ENCODE data around the gene FXYD5.

Gene FXYD5

GRCh38 chr19:35136977-35137702 is 17.4 kb upstream of the FXYD5 start:
- no peaks in the 10 kb centered on the region for H3K9me3 Mint-ChIP-seq
- DNase-seq: no peak
- H3K27ac Mint-ChIP-seq: no peak overlapping the region
- peaks cover 18% of the 10 kb centered on the region for H3K4me1 Mint-ChIP-seq
- no peaks in the 10 kb centered on the region for H3K36me3 Mint-ChIP-seq
- H3K4me3 Mint-ChIP-seq: no peak overlapping the region
- CTCF ChIA-PET: interaction anchor here (0.8 to 4.7 kb wide), 8 partner anchors 13 to 94 kb away, joined by 3 to 39 read pairs (median 6); partner anchors contain the start of gene FXYD3
- peaks cover 39% of the 10 kb centered on the region for H3K27me3 Mint-ChIP-seq

DNA sequence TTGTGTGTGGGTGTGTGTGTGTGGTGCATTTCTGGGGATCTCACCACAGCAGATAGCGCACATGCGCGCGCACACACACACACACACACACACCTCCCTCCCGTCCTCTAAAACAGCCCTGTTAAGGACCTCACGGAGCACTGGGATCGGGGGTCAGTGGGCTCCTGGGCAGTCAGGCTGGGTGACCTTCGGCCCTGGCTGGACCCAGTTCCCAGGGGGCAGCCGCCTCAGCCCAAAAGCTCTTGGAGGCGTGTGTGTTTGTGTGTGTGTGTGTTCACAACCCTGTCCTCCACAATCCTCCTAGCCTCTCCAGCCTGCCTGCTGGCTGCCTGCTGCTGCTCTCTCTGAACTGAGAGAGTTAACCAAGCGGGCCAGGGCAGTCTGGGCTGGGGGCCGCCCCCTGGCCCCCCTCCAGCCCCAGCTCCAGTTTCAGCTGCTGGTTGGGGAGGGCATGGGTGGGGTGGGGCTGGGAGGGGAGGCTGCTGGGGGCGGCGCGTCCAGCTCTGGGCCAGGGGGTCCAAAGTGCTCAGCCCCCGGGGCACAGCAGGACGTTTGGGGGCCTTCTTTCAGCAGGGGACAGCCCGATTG is 16.1 kb upstream of the FXYD5 start, which contains the start of gene FXYD1:
Gene FXYD1, plus strand, starts transcription at position 520 of the 588 bp plus-strand sequence. CDS start 1,256 bp downstream, outside the sequence.
- H3K4me3 Mint-ChIP-seq: no peak within 1 kb of the TSS
- CTCF ChIA-PET: interaction anchor here (3.6 to 4.7 kb wide), 2 partner anchors 71 to 95 kb away, joined by 19 to 39 read pairs; no protein-coding TSS in a partner anchor
- no peaks in the 10 kb centered on the region for H3K36me3 Mint-ChIP-seq
- no peaks in the 10 kb centered on the region for H3K9me3 Mint-ChIP-seq
- peaks cover 27% of the 10 kb centered on the region for H3K4me1 Mint-ChIP-seq
- DNase-seq: no peak
- no peak within 1 kb of the TSS for H3K27ac Mint-ChIP-seq
- H3K27me3 Mint-ChIP-seq: peaks cover 51% of the 10 kb centered on the region

DNA sequence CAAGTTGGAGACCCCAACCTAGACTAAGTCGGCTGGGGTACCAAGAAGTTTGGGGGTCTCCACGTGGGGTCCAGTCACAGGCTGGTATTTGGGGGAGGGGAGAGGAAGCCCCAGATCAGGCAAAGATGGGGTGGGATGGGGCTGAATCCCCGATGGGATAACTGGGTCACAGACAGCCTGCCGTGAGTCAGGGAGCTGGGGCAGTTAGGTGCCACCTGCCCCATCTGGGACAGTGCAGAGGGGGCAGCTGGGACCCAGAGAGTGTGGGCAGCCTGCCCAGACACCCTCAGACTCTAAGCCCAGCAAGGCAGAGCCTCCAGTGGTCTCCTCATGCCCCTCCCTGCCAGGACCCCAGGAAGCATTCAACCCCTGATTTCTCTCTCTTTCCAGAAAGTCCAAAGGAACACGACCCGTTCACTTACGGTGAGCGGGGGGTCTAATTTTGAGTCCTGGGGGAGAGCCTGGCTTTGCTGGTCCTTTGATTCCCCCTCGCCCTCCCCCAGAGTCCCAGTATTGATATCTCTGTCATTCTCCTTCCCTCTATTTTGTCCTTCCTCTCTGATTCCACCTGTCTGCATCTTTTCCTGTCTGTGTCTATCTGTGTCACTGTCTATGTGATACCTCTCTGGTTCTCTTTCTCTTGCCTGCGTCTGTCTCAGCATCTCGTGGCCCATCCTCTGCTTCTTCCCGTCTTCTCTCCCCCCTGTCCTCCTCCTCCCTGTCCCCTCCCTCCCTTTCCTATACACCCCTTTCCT is 14.2 kb upstream of the FXYD5 start:
- peaks cover 70% of the 10 kb centered on the region for H3K27me3 Mint-ChIP-seq
- CTCF ChIA-PET: interaction anchor here (0.6 to 5.9 kb wide), 10 partner anchors 12 to 193 kb away, joined by 3 to 50 read pairs (median 8); partner anchors contain the start of genes FXYD5 and USF2
- no peak overlapping the region for H3K27ac Mint-ChIP-seq
- no peak for DNase-seq
- H3K9me3 Mint-ChIP-seq: no peaks in the 10 kb centered on the region
- no peak overlapping the region for H3K4me3 Mint-ChIP-seq
- H3K36me3 Mint-ChIP-seq: no peaks in the 10 kb centered on the region
- H3K4me1 Mint-ChIP-seq: peaks cover 44% of the 10 kb centered on the region

DNA sequence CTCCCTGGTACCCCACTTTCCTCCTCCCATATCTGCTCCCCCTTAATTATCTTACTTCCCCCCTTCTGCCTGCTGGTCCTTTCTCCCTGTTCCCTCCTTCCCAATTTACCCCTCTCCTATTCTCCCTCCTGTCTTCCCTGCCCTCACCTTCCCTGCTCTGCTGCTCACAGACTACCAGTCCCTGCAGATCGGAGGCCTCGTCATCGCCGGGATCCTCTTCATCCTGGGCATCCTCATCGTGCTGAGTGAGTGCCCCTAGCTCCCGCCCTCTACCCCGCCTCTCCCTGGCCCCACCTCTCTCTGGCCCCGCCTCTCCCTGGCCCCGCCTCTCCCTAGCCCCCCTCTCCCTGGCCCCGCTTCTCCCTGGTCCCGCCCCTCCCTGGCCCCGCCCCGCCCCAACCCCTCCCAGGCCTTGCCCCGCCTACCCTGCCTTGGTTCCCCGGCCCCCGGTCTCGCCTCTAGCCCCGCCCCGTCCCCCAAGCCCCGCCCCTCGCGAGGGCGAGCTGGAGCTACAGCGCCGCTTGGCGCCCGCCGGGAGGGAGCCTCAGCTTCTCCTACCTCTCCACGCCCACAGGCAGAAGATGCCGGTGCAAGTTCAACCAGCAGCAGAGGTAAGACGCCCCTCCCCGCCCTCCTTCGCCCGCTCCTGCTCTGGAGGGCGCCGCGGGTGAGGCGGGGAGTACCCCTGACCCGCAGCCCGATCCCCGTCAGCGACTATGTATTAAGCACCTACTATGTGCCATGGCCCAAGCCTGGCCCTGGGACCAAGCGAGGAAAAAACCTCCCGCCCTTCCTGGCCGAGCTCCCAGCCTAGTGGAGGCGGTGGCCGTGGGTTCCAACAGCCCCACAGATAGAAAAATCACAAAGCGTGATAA is 13.3 kb upstream of the FXYD5 start:
- DNase-seq: peak; percentile 97
- H3K27ac Mint-ChIP-seq: peak overlapping the region; percentile 91
- CTCF ChIA-PET: interaction anchor here (0.6 to 5.9 kb wide), 34 partner anchors 9 to 354 kb away, joined by 3 to 50 read pairs (median 5); partner anchors contain the start of genes FXYD5, HAMP and USF2
- peak overlapping the region; percentile 78 for H3K4me3 Mint-ChIP-seq
- H3K9me3 Mint-ChIP-seq: no peaks in the 10 kb centered on the region
- peaks cover 41% of the 10 kb centered on the region for H3K4me1 Mint-ChIP-seq
- H3K27me3 Mint-ChIP-seq: peaks cover 66% of the 10 kb centered on the region
- H3K36me3 Mint-ChIP-seq: no peaks in the 10 kb centered on the region

DNA sequence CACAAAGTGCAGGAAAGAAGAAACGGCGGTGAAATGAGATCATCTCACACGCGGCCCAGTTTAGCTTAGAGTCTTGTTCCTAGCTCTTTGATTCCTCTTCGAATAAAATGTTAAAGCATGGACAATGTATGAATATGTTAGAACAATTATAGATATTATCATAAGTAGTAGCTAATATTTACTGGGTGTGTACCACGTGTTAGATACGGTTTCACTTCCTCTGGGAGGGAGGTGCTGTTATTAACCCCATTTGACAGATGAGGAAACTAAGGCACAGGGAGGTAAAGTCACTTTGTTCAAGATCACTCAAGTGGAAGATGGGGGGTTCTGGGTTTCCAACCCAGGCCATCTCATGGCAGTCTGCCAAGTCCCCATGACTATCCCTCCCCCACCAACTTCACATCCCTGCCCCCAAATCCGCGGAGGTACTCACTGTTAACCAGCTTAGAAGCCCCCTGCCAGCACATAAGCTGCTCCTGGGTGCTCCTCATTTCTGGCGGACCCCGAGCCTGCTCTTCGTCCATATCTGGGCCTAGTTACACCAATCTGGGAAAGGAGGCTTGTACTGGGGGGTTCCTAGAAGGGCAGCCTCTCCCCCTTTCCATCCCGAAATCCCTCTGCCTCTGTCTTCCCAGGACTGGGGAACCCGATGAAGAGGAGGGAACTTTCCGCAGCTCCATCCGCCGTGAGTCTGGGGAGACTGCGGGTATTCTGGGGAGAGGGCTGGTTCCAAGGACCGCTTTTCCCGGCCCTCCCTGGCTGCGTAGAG is 12.5 kb upstream of the FXYD5 start:
- CTCF ChIA-PET: interaction anchor here (0.8 to 5.9 kb wide), 35 partner anchors 8 to 354 kb away, joined by 3 to 50 read pairs (median 5); partner anchors contain the start of genes FXYD5, HAMP and USF2
- H3K9me3 Mint-ChIP-seq: no peaks in the 10 kb centered on the region
- peaks cover 62% of the 10 kb centered on the region for H3K27me3 Mint-ChIP-seq
- H3K36me3 Mint-ChIP-seq: peaks cover 6% of the 10 kb centered on the region
- peak overlapping the region; percentile 91 for H3K27ac Mint-ChIP-seq
- H3K4me3 Mint-ChIP-seq: peak overlapping the region; percentile 78
- peaks cover 45% of the 10 kb centered on the region for H3K4me1 Mint-ChIP-seq
- DNase-seq: no peak

DNA sequence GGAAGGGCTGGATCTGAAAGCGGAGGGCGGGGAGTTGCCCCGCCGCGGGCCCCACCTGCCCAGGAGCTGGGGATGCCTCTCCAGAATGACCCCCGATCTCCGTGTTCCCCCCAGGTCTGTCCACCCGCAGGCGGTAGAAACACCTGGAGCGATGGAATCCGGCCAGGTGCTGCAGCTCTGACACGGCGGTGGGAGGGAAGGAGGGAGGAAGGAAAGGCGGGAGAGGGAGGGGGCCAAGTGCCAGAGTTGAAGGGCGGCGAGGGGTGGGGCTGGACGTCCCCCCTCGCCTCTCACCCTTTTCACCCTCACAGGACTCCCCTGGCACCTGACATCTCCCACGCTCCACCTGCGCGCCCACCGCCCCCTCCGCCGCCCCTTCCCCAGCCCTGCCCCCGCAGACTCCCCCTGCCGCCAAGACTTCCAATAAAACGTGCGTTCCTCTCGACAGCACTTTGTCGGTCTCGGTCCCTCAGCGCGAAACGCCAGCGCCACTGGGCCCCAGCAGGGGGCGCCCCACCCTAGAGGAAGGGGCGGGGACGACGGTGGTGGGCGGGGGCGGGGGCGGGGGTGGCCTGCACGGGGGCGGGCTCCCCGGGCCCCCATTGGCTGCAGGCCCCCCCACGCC is 11.8 kb upstream of the FXYD5 start:
- Mint-ChIP-seq H3K4me1 (peaks cover 45% of the 10 kb centered on the region), H3K9me3 (no peaks in the 10 kb centered on the region), H3K36me3 (peaks cover 13% of the 10 kb centered on the region), H3K27ac (no peak overlapping the region), H3K4me3 (peak overlapping the region; percentile 78), H3K27me3 (peaks cover 56% of the 10 kb centered on the region)
- DNase-seq: peak; percentile 78
- CTCF ChIA-PET: interaction anchor here (0.8 to 5.9 kb wide), 18 partner anchors 10 to 204 kb away, joined by 3 to 50 read pairs (median 6); partner anchors contain the start of genes FXYD5 and USF2

GRCh38 chr19:35143231-35143715 is 11.3 kb upstream of the FXYD5 start, which contains the start of gene FXYD7:
Gene FXYD7, plus strand, starts transcription at chr19:35143255. Its CDS starts 79 bp downstream, at chr19:35143334.
- peak; percentile 46 for DNase-seq
- Mint-ChIP-seq H3K36me3 (peaks cover 14% of the 10 kb centered on the region), H3K4me1 (peaks cover 45% of the 10 kb centered on the region), H3K27me3 (peaks cover 54% of the 10 kb centered on the region), H3K27ac (no peak within 1 kb of the TSS), H3K9me3 (no peaks in the 10 kb centered on the region), H3K4me3 (peak within 1 kb of the TSS; percentile 78)
- CTCF ChIA-PET: interaction anchor here (0.6 to 5.9 kb wide), 3 partner anchors 10 to 84 kb away, joined by 3 to 50 read pairs (median 44); partner anchors contain the start of gene FXYD5

DNA sequence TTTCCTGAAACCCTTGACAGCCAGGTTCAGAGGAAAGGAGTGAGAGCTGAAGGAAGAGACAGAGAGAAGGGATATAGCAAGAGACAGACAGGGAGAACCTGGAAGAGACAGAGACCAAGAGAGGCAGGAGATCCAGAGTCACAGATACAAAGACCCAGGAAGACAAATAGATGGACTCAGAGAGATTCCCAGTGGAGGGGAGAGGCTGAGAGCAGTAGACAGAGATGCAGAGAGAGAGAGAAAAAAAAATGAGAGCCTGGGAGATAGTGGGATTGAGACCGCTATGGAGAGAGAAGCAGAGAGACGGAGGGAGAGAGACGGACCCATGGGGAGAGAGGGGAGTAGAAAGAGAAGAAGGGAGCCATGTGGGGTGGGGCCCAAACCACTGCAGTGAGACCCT is 10.7 kb upstream of the FXYD5 start:
- CTCF ChIA-PET: interaction anchor here (0.6 to 5.9 kb wide), 3 partner anchors 9 to 83 kb away, joined by 3 to 50 read pairs (median 44); partner anchors contain the start of gene FXYD5
- no peak overlapping the region for H3K27ac Mint-ChIP-seq
- H3K9me3 Mint-ChIP-seq: no peaks in the 10 kb centered on the region
- peaks cover 53% of the 10 kb centered on the region for H3K27me3 Mint-ChIP-seq
- DNase-seq: no peak
- peak overlapping the region; percentile 46 for H3K4me3 Mint-ChIP-seq
- peaks cover 45% of the 10 kb centered on the region for H3K4me1 Mint-ChIP-seq
- peaks cover 16% of the 10 kb centered on the region for H3K36me3 Mint-ChIP-seq

DNA sequence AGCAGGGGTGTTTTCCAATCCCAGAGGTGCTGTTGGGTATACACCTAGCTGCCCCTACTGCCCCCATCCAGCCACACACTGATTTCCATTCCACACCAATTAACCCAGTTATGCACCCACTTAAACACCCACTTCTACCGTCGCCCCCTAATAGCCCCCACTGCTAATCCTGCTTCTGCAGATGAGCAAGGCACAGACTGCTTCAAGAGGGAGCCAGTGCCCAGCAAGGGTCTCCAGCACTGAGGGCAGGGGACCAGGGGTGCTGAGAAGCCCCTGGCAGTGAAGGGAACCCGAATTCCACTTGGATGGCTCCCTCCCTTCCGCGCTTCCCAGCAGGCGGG is 10.3 kb upstream of the FXYD5 start:
- H3K9me3 Mint-ChIP-seq: no peaks in the 10 kb centered on the region
- no peak for DNase-seq
- peak overlapping the region; percentile 46 for H3K4me3 Mint-ChIP-seq
- peaks cover 53% of the 10 kb centered on the region for H3K27me3 Mint-ChIP-seq
- peaks cover 45% of the 10 kb centered on the region for H3K4me1 Mint-ChIP-seq
- CTCF ChIA-PET: interaction anchor here (1.6 to 5.9 kb wide), 2 partner anchors 9 to 19 kb away, joined by 5 to 50 read pairs; partner anchors contain the start of gene FXYD5
- peaks cover 19% of the 10 kb centered on the region for H3K36me3 Mint-ChIP-seq
- H3K27ac Mint-ChIP-seq: no peak overlapping the region

DNA sequence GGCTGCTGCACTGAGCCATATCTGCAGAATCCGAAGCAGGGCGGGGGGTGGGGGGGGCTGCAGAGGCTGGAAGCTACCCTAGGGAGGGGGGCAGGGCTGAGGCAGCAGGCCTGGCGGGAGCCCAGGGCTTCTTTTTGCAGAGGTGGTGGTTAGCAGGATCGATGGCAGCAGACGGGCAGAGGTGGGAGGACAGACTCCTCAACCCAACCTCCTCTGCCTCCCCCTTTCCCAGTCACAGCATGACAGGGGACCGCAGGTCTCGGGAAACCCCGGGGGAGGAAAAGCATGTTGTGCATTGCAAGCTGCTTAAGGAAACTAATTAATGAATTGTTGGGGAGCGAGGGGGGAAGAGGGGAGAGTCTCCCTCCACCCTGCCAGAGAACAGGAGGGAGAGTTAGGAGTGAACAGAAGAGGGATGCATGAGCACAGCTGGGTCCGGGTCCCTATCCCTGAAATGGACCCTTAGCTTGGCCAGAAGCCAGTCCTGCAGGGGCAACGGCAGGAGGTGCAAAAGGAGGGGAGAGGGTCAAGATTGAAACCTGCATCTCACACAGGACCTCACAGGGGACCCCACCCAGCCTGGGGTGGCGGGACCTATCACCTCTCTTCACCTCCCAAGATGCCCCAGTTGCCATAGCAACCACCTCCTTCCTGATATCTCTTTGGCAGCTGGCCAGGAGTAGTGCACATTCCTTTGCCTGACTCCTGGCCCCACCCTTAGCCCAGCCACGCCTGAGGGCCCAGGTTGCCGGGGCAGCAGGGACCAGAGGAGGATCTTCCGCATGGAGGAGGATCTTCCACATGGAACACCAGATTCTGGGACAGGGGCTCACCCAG is 9.7 kb upstream of the FXYD5 start:
- Mint-ChIP-seq H3K9me3 (no peaks in the 10 kb centered on the region), H3K27me3 (peaks cover 51% of the 10 kb centered on the region), H3K27ac (no peak overlapping the region), H3K36me3 (peaks cover 20% of the 10 kb centered on the region), H3K4me1 (peaks cover 45% of the 10 kb centered on the region), H3K4me3 (no peak overlapping the region)
- DNase-seq: peak; percentile 44
- CTCF ChIA-PET: interaction anchor here (0.8 to 5.9 kb wide), 4 partner anchors 8 to 71 kb away, joined by 3 to 50 read pairs (median 5); partner anchors contain the start of gene FXYD5

DNA sequence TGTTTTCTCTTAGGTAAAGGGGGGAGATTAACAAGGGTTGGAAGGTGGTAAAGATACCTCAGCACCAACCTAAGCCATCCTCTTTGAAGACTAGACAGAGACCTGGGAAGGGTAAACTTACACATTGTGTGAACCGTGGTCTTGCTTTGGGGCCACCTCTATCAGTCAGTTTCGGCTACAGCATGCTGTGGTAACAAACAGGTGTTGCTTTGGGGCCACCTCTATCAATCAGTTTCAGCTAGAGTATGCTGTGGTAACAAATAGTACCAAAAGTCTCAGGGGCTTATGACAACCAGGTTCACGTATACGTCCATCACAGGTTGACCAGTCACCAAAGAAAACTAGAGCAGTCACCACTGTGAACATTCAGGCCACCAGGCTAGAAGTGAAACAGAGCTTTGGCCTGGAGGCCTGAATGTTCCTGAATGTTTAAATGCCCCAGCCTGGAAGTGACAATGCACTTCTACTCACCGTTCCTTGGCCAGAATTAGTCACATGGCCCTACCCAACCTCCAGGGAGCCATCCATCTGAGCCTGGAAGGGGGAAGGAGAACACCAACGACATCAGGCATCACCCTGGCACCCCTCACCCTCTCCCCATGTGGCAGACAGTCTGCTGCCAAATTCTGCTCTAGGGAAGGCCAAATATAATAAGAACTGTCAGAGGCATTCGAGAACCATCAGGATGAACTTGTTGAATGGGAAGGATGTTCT is 7.6 kb upstream of the FXYD5 start:
- DNase-seq: no peak
- Mint-ChIP-seq H3K27ac (no peak overlapping the region), H3K9me3 (no peaks in the 10 kb centered on the region), H3K4me1 (peaks cover 44% of the 10 kb centered on the region), H3K4me3 (no peak overlapping the region), H3K27me3 (peaks cover 50% of the 10 kb centered on the region), H3K36me3 (peaks cover 27% of the 10 kb centered on the region)
- CTCF ChIA-PET: no interaction called here

Measured in activated naive CD4-positive, alpha-beta T cell treated with anti-CD3 and anti-CD28 coated beads, Interleukin-2, amount 10 ng/mL, durations not matched to agents 7 days and 5 days (primary cell).